PC-9 (cell line): ENCODE measurements around the gene SHROOM3. TPM values are rescaled to one million over a fixed set of nuclear protein-coding genes. Genes with fewer than 3 reads are reported as not detected.

Experiments used
- BruUV-seq: library from RNA; stranded (reverse); fragments of 400-500 nt; replicated peaks from 2 replicates; lab custom pipeline; 2021; lab: Mats Ljungman, UMichigan
- CTCF ChIA-PET: fragments of 300-600 bp; sonication (Branson Sonifier 250); formaldehyde crosslinking; loops from one replicate; lab custom pipeline; 2022; ENCODE audit warnings: antibody characterized with exemption; lab: Charles Lee
- POLR2A ChIA-PET: fragments of 300-600 bp; sonication (Branson Sonifier 250); formaldehyde crosslinking; loops from one replicate; lab custom pipeline; 2022; ENCODE audit warnings: antibody characterized with exemption; ENCODE audit not compliant: unreplicated experiment; lab: Charles Lee
- DNase-seq, 2 experiments: peaks; one replicate each; pipeline versions ENCODE4 v3.0.0 to v3.0.0-alpha.2; 2015 to 2022; ENCODE audit warnings: mixed read lengths in 1 of 2
- H2AFZ ChIP-seq: fragments of 200-600 bp; sonication (generic); 2 replicates; pipeline ENCODE4 v1.8.1; 2017; ENCODE audit warnings: antibody characterized with exemption
- H3F3A ChIP-seq: fragments of 200-600 bp; sonication (generic); 2 replicates; pipeline ENCODE4 v1.8.1; 2017; ENCODE audit warnings: antibody characterized with exemption, mild to moderate bottlenecking, low read depth; ENCODE audit not compliant: insufficient read depth
- H3K27ac ChIP-seq: fragments of 200-600 bp; sonication (generic); 2 replicates; pipeline ENCODE4 v1.6.1; 2016; ENCODE audit warnings: mixed run types
- H3K27me3 ChIP-seq: fragments of 200-600 bp; sonication (generic); 2 replicates; pipeline ENCODE4 v1.6.1; 2016; ENCODE audit warnings: low read depth, mixed run types; ENCODE audit not compliant: insufficient read depth
- H3K36me3 ChIP-seq: fragments of 200-600 bp; sonication (generic); 2 replicates; pipeline ENCODE4 v1.6.1; 2016; ENCODE audit warnings: low read depth, mixed run types
- H3K4me1 ChIP-seq: fragments of 200-600 bp; sonication (generic); replicated peaks from 2 replicates; pipeline ENCODE4 v1.6.1; 2016; ENCODE audit warnings: mixed run types; ENCODE audit not compliant: insufficient read depth
- H3K4me2 ChIP-seq: fragments of 200-600 bp; sonication (generic); 2 replicates; pipeline ENCODE4 v1.6.1; 2017; ENCODE audit warnings: mixed run types
- H3K4me3 ChIP-seq: fragments of 200-600 bp; sonication (generic); 2 replicates; pipeline ENCODE4 v1.6.1; 2016; ENCODE audit warnings: mixed run types
- H3K79me2 ChIP-seq: fragments of 200-600 bp; sonication (generic); 2 replicates; pipeline ENCODE4 v1.6.1; 2017; ENCODE audit warnings: low read depth, mixed run types
- H3K9me2 ChIP-seq: fragments of 200-600 bp; sonication (generic); 2 replicates; pipeline ENCODE4 v1.8.1; 2017; ENCODE audit warnings: mild to moderate bottlenecking; ENCODE audit not compliant: insufficient read depth
- H3K9me3 ChIP-seq: fragments of 200-600 bp; sonication (generic); 2 replicates; pipeline ENCODE4 v1.8.1; 2016; ENCODE audit warnings: low read depth; ENCODE audit not compliant: insufficient read depth
- H4K20me1 ChIP-seq: fragments of 200-600 bp; sonication (generic); 2 replicates; pipeline ENCODE4 v1.8.1; 2017; ENCODE audit not compliant: insufficient read depth
- EZH2 ChIP-seq: fragments of 200-600 bp; sonication (generic); IDR thresholded peaks from 2 replicates; pipeline ENCODE4 v1.8.0; 2017; ENCODE audit warnings: antibody characterized with exemption, low read depth
- intact Hi-C: fragments of 100-400 bp; cut with micrococcal nuclease; formaldehyde crosslinking; loops from one replicate; pipeline ENCODE4 v1.10.0; 2022; ENCODE audit not compliant: unreplicated experiment
- total RNA-seq: library from RNA; stranded (reverse); gene quantifications from 2 replicates; pipeline ENCODE4 v1.2.3, GENCODE V29; 2021
- TF ChIP-seq, protein P1 (sequence below): fragments of 200-600 bp; sonication (generic); conservative IDR thresholded peaks from 2 replicates; pipeline ENCODE4 v1.6.1; 2017; ENCODE audit warnings: mixed run types, antibody characterized with exemption, mild to moderate bottlenecking, moderate library complexity

Gene SHROOM3
- total RNA-seq, 1 experiment from 2014 or later, result 44.3 TPM

GRCh38 chr4:76388160-76388908, 46.7 kb upstream of the SHROOM3 start:
- POLR2A ChIA-PET, result interaction anchor here (0.7 kb wide), 1 partner anchor 82 kb away, joined by 3 read pairs; no protein-coding TSS in a partner anchor
- peak in 1 of 2 experiments; percentile 31 for DNase-seq

GRCh38 chr4:76401654-76402053, 33.4 kb upstream of the SHROOM3 start:
- no peaks in the 10 kb centered on the region for H3F3A ChIP-seq
- no peaks in the 10 kb centered on the region for H3K9me3 ChIP-seq
- BruUV-seq, result no TSS peak
- no peaks in the 10 kb centered on the region for H4K20me1 ChIP-seq
- H3K27ac ChIP-seq, result no peak overlapping the region
- intact Hi-C loops, result no loop called here
- H3K9me2 ChIP-seq, result no peaks in the 10 kb centered on the region
- ChIA-PET POLR2A (no interaction called here), CTCF (no interaction called here)
- no peak for TF ChIP-seq EZH2
- TF ChIP-seq, protein P1, sequence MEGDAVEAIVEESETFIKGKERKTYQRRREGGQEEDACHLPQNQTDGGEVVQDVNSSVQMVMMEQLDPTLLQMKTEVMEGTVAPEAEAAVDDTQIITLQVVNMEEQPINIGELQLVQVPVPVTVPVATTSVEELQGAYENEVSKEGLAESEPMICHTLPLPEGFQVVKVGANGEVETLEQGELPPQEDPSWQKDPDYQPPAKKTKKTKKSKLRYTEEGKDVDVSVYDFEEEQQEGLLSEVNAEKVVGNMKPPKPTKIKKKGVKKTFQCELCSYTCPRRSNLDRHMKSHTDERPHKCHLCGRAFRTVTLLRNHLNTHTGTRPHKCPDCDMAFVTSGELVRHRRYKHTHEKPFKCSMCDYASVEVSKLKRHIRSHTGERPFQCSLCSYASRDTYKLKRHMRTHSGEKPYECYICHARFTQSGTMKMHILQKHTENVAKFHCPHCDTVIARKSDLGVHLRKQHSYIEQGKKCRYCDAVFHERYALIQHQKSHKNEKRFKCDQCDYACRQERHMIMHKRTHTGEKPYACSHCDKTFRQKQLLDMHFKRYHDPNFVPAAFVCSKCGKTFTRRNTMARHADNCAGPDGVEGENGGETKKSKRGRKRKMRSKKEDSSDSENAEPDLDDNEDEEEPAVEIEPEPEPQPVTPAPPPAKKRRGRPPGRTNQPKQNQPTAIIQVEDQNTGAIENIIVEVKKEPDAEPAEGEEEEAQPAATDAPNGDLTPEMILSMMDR, result no peak
- DNase-seq, result no peak
- no peaks in the 10 kb centered on the region for H3K79me2 ChIP-seq
- no peak overlapping the region for H3K4me3 ChIP-seq
- no peaks in the 10 kb centered on the region for H3K27me3 ChIP-seq
- H3K4me1 ChIP-seq, result 0 out of 2 replicates have a peak, but pooled peaks cover 5% of the 10 kb centered on the region
- no peak overlapping the region for H2AFZ ChIP-seq
- no peaks in the 10 kb centered on the region for H3K36me3 ChIP-seq
- H3K4me2 ChIP-seq, result no peak overlapping the region

More at GRCh38 chr4:76388160-76388908, 46.7 kb upstream of the SHROOM3 start:
- no TSS peak for BruUV-seq
- H3K36me3 ChIP-seq, result no peaks in the 10 kb centered on the region
- no peaks in the 10 kb centered on the region for H3K9me3 ChIP-seq
- intact Hi-C loops, result no loop called here
- no peaks in the 10 kb centered on the region for H3K27me3 ChIP-seq
- H3K4me1 ChIP-seq, result no peaks in the 10 kb centered on the region
- no peaks in the 10 kb centered on the region for H3K9me2 ChIP-seq
- H4K20me1 ChIP-seq, result no peaks in the 10 kb centered on the region
- no peak overlapping the region for H3K4me2 ChIP-seq
- TF ChIP-seq, protein P1, result no peak
- no peak for TF ChIP-seq EZH2
- H3K79me2 ChIP-seq, result no peaks in the 10 kb centered on the region
- H3K27ac ChIP-seq, result no peak overlapping the region
- H3F3A ChIP-seq, result no peaks in the 10 kb centered on the region
- H3K4me3 ChIP-seq, result no peak overlapping the region
- no peak overlapping the region for H2AFZ ChIP-seq
- CTCF ChIA-PET, result no interaction called here

- Histone ChIP-seq H3K27ac (no peak overlapping the region), H3K79me2 (no peaks in the 10 kb centered on the region), H3K4me1 (0 out of 2 replicates have a peak, but pooled peaks cover 5% of the 10 kb centered on the region), H3K9me3 (no peaks in the 10 kb centered on the region), H2AFZ (no peak overlapping the region), H3F3A (no peaks in the 10 kb centered on the region), H3K27me3 (no peaks in the 10 kb centered on the region), H3K4me3 (no peak overlapping the region), H4K20me1 (no peaks in the 10 kb centered on the region), H3K9me2 (no peaks in the 10 kb centered on the region), H3K4me2 (no peak overlapping the region), H3K36me3 (no peaks in the 10 kb centered on the region)
- BruUV-seq, result no TSS peak
- no peak for DNase-seq
- POLR2A ChIA-PET, result no interaction called here
- CTCF ChIA-PET, result no interaction called here
- no peak for TF ChIP-seq EZH2
- TF ChIP-seq, protein P1, result no peak
- intact Hi-C loops, result no loop called here
Observed at GRCh38 chr4:76406081-76406480, 28.9 kb upstream of the SHROOM3 start.
